Neuron (in vitro differentiated cells): ENCODE results near the gene DTWD1.
A peak's percentile ranks its signal among the peaks of the same experiment; 100 is the strongest.

ENCODE experiments used
- H2AFZ ChIP-seq: one replicate; pipeline ENCODE4 v1.6.1; 2013; ENCODE audit warnings: low read depth, mild to moderate bottlenecking, inconsistent platforms, low read length, moderate library complexity
- H3K27me3 ChIP-seq: one replicate; pipeline ENCODE4 v1.6.1; 2013; ENCODE audit warnings: low read length; ENCODE audit not compliant: insufficient read depth
- H3K36me3 ChIP-seq: one replicate; pipeline ENCODE4 v1.6.1; 2013; ENCODE audit warnings: low read length; ENCODE audit not compliant: insufficient read depth
- H3K4me1 ChIP-seq: one replicate; pipeline ENCODE4 v1.6.1; 2013; ENCODE audit warnings: low read length; ENCODE audit not compliant: insufficient read depth
- H3K4me3 ChIP-seq: 2 replicates; pipeline ENCODE4 v1.5.1; 2013; ENCODE audit warnings: mild to moderate bottlenecking, low read length, moderate library complexity
- H3K9me3 ChIP-seq: one replicate; pipeline ENCODE4 v1.6.1; 2013; ENCODE audit warnings: low read length

The DTWD1 gene

DNA sequence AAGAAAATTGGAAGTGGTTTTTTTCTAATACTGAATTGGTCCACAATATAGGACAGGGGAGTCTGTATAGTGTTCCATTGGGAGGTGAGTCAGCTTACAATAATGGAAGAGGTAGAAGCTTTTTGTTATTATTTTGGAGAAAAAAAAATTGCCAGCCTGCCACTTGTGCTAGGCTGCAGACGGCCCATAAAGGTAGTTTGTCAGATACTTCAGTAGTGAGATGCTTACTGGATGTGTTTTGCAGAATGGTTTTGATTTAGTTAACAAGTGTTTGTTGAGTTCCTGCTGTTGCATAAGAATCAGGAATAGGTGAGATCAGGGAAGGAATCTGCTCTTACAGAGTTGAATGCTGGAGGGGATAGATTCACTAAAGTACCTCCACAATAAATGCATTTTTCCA, 1.0 kb downstream of the DTWD1 start:
- Histone ChIP-seq H3K36me3 (peaks cover 23% of the 10 kb centered on the region), H3K9me3 (peaks cover 5% of the 10 kb centered on the region), H2AFZ (peak overlapping the region; percentile 86), H3K4me3 (peak overlapping the region; percentile 78), H3K27me3 (no peaks in the 10 kb centered on the region), H3K4me1 (peaks cover 16% of the 10 kb centered on the region)

DNA sequence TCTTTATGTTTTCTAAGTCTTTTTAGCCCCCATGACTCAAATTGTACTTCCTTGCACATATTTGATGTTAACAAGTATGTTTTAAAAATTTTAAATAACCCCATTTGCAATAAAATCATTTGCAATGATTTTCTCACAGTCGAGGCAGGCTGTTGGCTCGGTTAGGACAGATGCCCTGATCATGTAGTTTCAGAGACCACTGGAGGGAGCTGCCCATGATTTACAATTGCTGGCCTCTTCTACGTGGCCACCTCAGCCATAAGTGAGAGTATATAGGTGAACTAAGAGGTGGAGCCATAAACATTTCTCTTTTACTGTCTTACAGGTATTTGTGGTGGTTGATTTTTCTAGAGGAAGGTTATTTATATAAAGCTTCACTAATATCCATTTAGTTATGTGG, 1.7 kb downstream of the DTWD1 start:
- no peaks in the 10 kb centered on the region for H3K27me3 ChIP-seq
- H3K4me1 ChIP-seq = peaks cover 16% of the 10 kb centered on the region
- no peak overlapping the region for H2AFZ ChIP-seq
- H3K4me3 ChIP-seq = peak overlapping the region; percentile 78
- peaks cover 5% of the 10 kb centered on the region for H3K9me3 ChIP-seq
- H3K36me3 ChIP-seq = peaks cover 29% of the 10 kb centered on the region

- no peak overlapping the region for H3K4me3 ChIP-seq
- H2AFZ ChIP-seq = no peak overlapping the region
- no peaks in the 10 kb centered on the region for H3K27me3 ChIP-seq
- H3K4me1 ChIP-seq = peaks cover 15% of the 10 kb centered on the region
- peaks cover 5% of the 10 kb centered on the region for H3K9me3 ChIP-seq
- peaks cover 34% of the 10 kb centered on the region for H3K36me3 ChIP-seq
Measured at GRCh38 chr15:49624056-49624455, 3.2 kb downstream of the DTWD1 start.

- H3K27me3 ChIP-seq = no peaks in the 10 kb centered on the region
- H3K9me3 ChIP-seq = peaks cover 6% of the 10 kb centered on the region
- peaks cover 5% of the 10 kb centered on the region for H3K4me1 ChIP-seq
- H3K4me3 ChIP-seq = no peak overlapping the region
- H2AFZ ChIP-seq = no peak overlapping the region
- peaks cover 43% of the 10 kb centered on the region for H3K36me3 ChIP-seq
Measured at GRCh38 chr15:49625460-49626036, 4.7 kb downstream of the DTWD1 start.

GRCh38 chr15:49627407-49627877, 6.6 kb downstream of the DTWD1 start:
- H2AFZ ChIP-seq = no peak overlapping the region
- H3K9me3 ChIP-seq = peaks cover 9% of the 10 kb centered on the region
- H3K4me1 ChIP-seq = no peaks in the 10 kb centered on the region
- peaks cover 46% of the 10 kb centered on the region for H3K36me3 ChIP-seq
- H3K4me3 ChIP-seq = no peak overlapping the region
- H3K27me3 ChIP-seq = no peaks in the 10 kb centered on the region

DNA sequence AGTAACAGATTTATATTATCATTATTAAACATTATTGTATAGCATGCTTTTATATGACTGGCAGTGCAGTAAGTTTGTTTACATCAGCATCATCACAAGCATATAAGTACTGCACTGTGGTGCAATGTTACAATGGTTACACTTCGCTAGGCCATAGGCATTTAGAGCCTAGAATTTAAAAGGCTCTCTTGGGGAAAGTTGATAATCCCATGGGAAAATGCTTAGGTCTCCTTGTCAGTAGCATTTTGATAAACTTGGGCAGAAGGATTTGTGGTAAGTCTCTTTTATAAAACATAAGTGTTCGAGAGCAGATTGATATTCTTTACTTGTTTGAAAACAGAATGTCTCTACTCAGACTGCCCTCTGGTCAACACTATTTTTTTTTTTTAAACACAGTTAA, 7.5 kb downstream of the DTWD1 start:
- Histone ChIP-seq H3K27me3 (no peaks in the 10 kb centered on the region), H3K4me3 (no peak overlapping the region), H2AFZ (no peak overlapping the region), H3K4me1 (no peaks in the 10 kb centered on the region), H3K36me3 (peaks cover 46% of the 10 kb centered on the region), H3K9me3 (peaks cover 8% of the 10 kb centered on the region)

DNA sequence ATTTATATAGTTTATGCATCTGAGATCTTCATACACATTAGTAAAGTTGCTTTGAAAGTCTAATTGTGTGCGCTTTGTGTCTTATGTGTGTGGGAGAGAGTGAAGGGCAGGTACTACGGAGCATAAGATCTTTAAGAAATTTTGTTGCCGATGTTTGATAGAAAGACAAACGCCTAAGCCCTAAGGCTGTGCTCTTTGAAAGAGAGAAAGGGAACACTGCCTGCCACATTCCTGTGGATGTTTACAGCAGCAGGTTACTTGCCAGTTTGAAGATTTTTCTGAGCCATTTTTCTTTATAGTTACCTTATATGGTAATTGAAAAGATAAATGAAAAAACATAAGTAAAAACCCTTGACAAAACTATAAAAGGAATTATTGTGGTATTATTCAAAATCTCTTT, 17.0 kb downstream of the DTWD1 start:
- no peaks in the 10 kb centered on the region for H3K9me3 ChIP-seq
- H3K4me1 ChIP-seq = peaks cover 18% of the 10 kb centered on the region
- H3K36me3 ChIP-seq = peaks cover 14% of the 10 kb centered on the region
- no peaks in the 10 kb centered on the region for H3K27me3 ChIP-seq
- no peak overlapping the region for H2AFZ ChIP-seq
- H3K4me3 ChIP-seq = no peak overlapping the region

DNA sequence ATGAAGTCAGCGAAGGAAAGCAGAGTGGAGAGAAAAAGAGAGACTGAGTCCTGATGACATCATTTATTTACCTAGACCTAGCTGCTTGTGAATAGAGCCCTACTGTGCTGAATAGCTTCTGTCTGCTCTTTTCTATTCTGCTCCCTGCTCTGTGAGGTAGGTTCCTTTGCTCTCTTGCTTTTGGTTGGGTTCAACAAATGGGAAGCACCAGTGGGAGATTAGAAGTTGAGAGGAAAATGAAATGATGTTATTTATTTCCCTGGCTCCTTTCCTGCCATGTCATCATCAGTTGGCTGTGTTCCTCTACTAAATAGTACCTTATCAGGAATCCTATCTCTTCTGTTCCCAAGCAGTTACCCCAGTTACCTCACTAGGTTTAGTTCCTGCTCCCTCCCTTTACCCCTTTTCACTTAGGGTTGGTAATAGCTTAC, 23.5 kb downstream of the DTWD1 start:
- H3K4me3 ChIP-seq = no peak overlapping the region
- no peak overlapping the region for H2AFZ ChIP-seq
- no peaks in the 10 kb centered on the region for H3K9me3 ChIP-seq
- peaks cover 19% of the 10 kb centered on the region for H3K36me3 ChIP-seq
- H3K27me3 ChIP-seq = no peaks in the 10 kb centered on the region
- H3K4me1 ChIP-seq = no peaks in the 10 kb centered on the region

GRCh38 chr15:49645277-49645676, 24.4 kb downstream of the DTWD1 start:
- H3K9me3 ChIP-seq = no peaks in the 10 kb centered on the region
- H3K4me3 ChIP-seq = no peak overlapping the region
- H3K36me3 ChIP-seq = peaks cover 19% of the 10 kb centered on the region
- no peaks in the 10 kb centered on the region for H3K4me1 ChIP-seq
- H3K27me3 ChIP-seq = no peaks in the 10 kb centered on the region
- no peak overlapping the region for H2AFZ ChIP-seq

DNA sequence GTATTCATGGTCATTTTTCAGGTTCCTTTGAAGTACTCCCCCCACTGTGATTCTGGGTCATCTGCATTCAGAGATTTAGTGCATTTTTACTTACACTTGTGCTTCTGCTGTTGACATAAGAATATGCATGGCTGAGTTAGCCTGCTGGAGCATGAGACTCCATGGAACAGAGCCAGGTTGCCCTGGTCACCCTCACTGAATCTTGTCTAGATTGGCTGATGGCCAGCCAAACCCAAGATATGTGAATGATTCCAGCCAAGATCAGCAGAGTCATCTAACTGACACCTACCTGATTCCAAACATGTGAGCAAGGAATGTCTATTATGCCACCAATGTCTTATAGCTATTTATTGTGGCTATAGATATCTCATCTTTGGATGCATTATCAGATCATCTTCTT, 25.1 kb downstream of the DTWD1 start:
- Histone ChIP-seq H3K36me3 (peaks cover 19% of the 10 kb centered on the region), H3K9me3 (no peaks in the 10 kb centered on the region), H2AFZ (no peak overlapping the region), H3K4me3 (no peak overlapping the region), H3K27me3 (no peaks in the 10 kb centered on the region), H3K4me1 (no peaks in the 10 kb centered on the region)

- H3K4me1 ChIP-seq = no peaks in the 10 kb centered on the region
- H2AFZ ChIP-seq = no peak overlapping the region
- H3K4me3 ChIP-seq = no peak overlapping the region
- peaks cover 19% of the 10 kb centered on the region for H3K36me3 ChIP-seq
- H3K9me3 ChIP-seq = peaks cover 2% of the 10 kb centered on the region
- no peaks in the 10 kb centered on the region for H3K27me3 ChIP-seq
Measured at GRCh38 chr15:49646891-49647290, 26.0 kb downstream of the DTWD1 start.

GRCh38 chr15:49649987-49650386, 29.1 kb downstream of the DTWD1 start:
- Histone ChIP-seq H3K36me3 (peaks cover 13% of the 10 kb centered on the region), H3K4me3 (no peak overlapping the region), H2AFZ (no peak overlapping the region), H3K4me1 (no peaks in the 10 kb centered on the region), H3K27me3 (no peaks in the 10 kb centered on the region), H3K9me3 (peaks cover 9% of the 10 kb centered on the region)

DNA sequence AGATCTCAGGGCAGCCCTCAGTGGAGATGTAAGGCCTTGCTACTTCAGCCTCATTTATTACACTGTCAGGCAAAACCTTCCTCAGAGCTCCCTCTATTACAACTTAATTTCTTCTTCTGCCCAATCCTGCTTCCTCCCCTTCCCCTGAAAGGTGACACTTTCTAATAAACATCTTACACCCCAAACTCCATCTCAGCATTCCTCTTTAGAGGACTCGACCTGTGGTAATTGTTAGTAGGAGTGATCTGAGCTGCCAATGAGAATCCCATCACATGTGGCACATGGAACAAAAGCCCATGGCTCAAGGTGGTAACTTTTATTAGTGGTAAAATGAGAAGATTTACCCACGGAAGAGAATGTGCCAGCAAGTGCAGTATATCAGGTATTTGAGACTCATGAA, 29.8 kb downstream of the DTWD1 start:
- Histone ChIP-seq H3K27me3 (no peaks in the 10 kb centered on the region), H3K36me3 (peaks cover 11% of the 10 kb centered on the region), H2AFZ (no peak overlapping the region), H3K4me1 (no peaks in the 10 kb centered on the region), H3K9me3 (peaks cover 9% of the 10 kb centered on the region), H3K4me3 (no peak overlapping the region)

DNA sequence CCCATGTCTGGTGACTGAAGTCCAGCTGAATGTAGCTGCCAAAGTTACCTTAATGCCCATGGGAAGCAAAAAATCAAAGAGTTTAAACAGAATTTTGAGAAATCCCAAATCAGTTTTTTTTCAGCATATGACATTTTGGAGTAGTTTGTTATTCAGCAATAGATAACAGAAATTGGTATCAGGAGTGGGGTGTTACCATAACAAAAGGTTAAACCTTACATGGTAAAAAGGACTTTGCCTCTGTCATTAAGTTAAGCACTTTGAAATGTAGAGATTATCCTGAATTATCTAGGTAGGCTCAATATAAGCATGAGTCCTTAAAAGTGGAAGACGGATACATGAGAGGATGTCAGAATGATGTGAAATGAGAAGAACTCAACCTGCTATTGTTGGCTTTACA, 32.1 kb downstream of the DTWD1 start:
- H2AFZ ChIP-seq = no peak overlapping the region
- no peaks in the 10 kb centered on the region for H3K4me1 ChIP-seq
- no peaks in the 10 kb centered on the region for H3K27me3 ChIP-seq
- H3K36me3 ChIP-seq = no peaks in the 10 kb centered on the region
- H3K9me3 ChIP-seq = peaks cover 11% of the 10 kb centered on the region
- no peak overlapping the region for H3K4me3 ChIP-seq
